GF-D8 (cell line): Measurements from ENCODE around the gene ARRDC4.

Experiments used
- DNase-seq: peaks from one replicate; lab custom pipeline; 2025; lab: John Stamatoyannopoulos, UW

Gene ARRDC4

DNA sequence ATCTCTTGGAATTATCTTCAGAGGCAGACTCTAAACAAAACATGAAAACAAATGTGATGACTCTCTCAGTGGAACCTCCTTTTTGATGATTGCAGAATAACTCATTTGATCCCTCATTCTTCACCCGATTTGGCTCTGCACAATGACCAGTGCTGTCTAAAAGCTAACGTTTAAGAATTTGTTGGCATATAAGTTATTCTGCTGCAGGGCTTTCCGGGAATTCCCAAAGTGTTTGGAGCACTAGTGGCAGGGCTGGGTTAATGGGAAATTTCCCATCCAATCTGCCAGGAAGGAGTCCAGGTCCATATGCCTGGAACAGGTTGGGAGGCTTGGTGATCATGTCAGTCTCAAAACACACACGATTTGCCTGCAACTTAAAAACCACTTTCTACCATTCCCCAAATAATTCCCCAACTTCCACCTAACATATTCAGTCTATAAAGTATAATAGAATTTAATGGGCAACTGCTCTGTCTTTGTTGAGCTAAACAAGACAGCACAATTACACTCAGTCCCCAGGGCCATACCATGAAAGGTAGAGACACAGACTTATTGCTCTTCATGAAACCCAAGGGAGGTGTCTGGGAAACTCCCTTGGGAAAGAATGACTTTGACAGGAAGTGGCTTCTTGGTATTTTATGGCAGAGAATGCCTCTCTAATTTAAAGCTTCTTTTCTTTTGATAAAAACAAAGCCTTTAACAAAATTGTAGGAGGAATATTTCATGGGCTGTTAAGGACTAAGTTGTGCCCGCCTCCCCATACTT lies 38.0 kb downstream of the ARRDC4 start:
- DNase-seq: no peak

DNA sequence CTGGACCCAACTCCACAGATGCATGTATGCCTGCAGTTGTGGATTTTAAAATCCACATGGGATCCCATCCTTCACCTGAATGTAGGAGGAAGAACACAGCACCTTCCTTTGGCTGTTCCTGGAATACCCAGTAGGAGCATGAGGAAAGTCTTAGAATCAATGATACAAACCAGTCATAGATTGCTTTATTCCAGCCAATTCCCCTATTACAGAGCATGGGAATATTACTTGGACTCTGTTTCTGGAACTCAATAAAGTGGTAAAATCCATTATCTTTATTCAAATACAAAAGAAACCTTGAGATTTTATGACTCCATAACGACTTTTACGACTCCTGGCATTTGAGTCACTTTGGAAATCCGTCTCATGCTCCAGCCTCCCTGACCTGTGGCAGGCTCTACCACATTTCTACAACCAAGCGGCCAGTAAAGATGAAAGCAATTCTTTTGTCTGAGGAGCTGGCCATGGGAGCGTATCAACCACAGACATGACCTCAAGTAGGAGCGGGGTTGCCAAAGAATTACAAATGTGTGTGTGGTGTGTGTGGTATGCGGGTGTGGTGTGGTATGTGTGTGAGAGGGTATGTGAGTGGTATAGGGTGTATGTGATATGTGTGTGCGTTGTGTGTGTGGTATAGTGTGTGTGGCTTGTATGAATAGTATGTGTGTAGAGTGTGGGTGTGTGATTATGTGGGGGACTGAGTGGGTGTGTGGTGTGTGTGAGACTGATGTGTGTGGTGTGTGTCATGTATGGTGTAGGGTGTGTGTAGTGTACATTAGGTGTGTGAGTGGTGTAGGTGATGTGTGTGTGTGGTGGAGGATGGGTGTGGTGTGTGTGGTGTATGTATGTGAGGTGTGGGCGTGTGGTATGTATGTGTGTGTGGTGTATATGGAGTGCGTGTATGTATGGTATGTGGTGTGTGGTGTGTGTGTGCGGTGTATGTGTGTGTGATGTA lies 40.0 kb downstream of the ARRDC4 start:
- DNase-seq: no peak

DNA sequence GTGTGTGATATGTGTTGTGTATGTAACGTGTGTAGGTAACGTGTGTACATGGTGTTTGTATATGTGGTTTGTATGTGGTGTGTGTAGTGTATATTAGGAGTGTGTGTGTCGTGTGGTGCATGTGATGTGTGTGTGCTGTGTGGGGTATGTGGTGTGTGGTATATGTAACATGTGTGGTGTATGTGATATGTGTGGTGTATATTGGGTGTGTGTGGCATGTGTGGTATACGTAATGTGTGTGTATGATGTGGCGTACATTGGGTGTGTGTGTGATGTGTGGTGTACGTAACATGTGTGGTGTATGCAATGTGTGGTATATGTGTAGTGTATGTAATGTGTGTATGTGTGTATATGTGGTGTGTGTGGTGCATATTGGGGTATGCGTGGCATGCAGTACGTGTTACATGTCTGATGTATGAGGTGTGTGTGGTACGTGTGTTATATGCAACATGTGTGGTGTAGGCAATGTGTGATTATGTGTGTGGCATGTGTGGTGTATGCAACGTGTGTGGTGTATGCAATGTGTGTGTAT lies 41.2 kb downstream of the ARRDC4 start:
- no peak for DNase-seq

DNA sequence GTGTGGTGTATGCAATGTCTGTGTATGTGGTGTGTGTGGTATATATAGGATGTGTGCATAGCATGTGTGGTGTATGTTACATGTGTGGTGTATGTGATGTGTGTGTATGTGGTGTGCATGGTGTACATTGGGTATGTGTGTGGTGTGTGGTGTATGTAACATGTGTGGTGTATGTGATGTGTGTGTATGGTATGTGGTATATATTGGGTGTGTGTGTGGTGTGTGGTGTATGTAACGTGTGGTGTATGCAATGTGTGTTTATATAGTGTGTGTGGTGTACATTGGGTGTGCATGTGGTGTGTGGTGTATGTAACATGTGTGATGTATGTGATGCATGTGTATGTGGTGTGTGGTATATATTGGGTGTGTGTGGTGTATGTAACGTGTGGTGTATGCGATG lies 41.9 kb downstream of the ARRDC4 start:
- DNase-seq: no peak

DNA sequence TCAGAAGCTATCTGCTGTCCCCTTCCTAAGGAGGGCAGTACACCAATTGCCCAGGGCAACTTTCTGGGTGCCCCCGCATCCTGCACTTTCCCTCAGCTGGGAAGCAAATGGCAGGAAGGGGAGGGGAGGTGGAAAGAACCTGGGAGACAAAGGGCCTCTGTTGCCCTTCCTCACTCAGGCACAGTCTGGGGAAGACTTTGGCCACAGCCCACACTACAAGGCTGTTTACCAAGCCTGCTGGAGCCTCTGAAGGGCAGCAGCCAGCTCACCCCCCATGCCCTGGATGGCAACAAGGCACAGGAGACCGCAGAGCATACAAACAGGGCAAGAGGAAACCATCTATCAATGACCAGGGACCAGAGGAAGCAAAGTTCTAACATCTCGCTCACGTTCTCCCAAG lies 42.4 kb downstream of the ARRDC4 start:
- no peak for DNase-seq

DNA sequence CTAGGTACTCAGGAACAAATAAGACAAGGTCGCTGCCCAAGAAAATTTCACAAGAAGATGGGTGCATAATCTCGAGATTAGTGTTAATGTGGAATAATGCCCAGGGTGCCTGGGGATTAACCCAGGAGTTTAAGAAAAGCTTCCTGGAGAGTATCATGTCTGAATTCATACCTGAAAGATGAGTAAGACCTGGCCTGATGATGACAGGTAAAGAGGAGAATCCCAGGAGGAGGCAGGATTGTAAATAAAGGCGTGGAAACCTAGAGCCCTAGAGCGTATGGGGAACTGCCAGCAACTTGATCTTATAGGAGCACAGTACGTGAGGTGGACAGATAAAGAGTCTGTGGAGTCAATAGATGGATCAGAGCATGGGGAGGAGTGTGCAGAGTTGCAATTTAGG lies 43.0 kb downstream of the ARRDC4 start:
- no peak for DNase-seq

DNA sequence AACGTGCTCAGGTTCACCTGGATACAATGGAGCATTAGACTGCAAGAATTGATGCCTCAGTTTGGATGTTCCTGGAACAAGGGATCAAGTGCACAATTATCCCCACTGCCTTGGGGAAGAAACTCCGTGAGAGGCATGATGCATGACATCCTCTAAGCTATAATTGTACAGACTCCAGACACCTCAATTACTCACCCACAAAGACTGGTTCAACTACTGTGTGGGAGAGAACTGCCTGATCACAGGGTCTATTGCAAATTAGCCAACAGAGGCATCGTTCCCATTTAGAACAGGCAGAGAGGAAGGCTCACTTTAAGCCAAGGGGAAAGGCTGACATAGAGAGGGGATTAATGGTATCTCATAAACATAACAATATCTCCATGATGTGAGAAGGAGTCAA lies 43.5 kb downstream of the ARRDC4 start:
- DNase-seq: no peak

DNA sequence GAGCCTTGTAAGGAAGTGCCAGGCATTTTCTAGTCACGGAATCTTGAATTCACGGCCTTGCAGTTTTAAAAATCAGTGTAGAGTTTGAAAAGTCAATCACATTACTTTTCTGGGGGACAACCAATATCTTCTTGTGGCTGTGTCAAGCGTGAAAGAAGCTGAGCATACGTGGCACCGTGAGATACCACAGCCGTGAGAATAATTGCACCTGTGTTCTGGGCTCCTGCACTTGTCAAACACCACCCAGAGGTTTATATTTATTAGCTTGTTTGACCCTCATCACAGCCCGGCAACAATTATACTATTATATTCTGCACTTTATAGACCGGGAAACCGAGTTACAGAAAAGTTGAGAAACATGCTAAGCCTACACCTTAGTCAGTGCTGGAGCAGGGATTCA lies 45.2 kb downstream of the ARRDC4 start:
- DNase-seq: no peak

DNA sequence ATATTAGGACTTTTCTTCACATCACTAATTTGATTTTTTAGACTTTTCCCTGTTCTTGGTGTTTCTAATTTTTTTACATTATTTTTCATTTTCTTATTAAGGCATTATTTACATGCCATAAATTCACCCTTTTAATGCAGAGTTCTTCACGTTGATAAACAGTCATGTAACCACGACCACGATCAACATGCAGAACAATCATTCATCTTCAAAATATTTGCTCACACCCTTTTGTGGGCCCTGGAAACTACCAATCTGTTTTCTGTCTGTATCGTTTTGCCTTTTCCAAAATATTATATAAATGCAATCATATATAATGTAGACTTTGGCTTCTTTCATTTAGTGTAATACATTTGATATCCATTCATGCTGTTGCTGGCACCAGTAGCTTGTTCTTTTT lies 48.7 kb downstream of the ARRDC4 start:
- DNase-seq: no peak

DNA sequence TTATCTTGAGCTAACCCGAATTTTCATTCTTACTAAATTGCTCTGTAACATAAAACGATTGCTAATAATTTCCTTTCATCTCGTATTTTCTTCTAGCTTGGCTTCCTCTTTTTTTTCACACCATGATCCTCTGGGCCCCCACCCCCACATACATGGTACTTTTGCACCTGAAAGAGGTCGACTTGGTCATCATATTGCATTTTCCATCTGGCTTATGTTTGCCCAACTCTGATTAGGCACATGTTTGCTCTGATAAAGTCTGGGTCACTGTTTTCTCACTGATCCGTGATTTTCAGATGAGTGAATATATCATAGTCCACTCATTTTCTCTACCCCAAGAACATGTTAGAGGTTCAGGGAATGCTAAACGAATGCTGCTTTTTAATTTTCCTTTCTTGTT lies 49.5 kb downstream of the ARRDC4 start:
- no peak for DNase-seq

DNA sequence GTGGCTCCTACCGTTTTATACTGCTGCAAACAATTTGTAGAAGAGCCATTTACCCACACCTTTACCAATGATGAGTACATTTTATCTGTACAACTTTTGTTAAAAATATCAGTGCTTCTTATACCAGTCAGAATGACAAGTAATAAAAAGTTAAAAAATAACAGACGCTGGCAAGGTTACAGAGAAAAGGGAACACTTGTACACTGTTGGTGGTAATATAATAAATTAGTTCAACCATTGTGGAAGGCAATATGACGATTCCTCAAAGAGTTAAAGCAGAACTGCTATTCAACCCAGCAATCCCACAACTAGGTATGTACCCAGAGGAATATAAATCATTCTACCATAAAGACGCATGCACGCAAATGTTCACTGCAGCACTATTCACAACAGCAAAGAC lies 51.9 kb downstream of the ARRDC4 start:
- no peak for DNase-seq

DNA sequence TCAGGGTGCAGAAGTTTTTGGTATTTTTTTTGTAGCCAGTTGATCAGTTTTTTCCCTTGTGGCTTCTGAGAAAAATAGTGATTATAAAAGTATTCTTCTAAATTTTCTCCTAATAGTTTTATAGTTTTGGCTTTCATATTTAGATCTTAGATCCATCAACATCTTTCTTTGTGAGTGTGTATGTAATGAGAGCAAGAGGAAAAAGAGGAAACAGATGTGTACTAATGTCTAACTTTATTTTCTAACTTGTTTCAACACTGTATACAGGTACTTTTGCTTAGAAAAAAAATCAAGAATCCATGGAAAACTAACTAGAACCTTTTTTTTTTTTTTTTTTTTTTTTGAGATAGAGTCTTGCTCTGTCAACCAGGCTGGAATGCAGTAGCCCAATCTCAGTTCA lies 53.1 kb downstream of the ARRDC4 start:
- no peak for DNase-seq

DNA sequence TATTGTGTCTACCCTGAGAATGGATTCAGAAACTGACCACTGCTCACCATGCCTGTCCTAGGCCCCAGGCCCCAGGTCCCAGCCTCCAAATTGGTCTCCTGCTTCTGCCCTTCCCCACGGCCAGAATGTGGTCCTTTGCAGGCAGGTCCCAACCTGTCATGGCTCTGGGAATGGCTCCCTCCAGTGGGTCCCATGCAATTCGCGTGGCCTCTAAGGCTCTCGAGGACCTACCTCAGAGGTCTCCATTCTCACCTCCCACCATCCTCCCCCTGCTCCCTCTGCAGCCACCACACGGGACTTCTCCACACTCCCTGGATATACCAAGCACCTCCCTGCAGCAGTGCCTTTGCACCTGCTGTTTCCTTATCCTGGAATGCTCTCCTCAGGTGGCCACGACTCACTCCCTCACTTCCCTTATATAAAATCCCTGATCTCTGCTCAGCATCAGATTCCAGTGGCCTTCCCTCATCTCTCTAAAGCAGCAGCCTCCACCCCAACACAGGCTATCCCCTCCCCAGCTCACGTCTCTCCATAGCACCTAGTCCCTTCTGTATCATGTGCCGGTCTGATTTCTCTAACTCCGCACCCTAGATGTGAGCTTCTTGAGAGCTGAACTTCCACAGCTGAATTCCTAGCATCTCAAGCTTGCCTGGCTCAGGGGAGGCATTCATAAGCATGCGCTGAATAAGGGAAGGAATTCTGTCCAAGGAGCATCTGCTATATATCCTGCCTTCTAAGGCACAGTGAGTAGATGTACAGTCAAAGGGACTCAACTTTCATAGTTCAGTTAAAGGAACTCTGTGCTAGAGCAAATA lies 56.9 kb downstream of the ARRDC4 start:
- no peak for DNase-seq

DNA sequence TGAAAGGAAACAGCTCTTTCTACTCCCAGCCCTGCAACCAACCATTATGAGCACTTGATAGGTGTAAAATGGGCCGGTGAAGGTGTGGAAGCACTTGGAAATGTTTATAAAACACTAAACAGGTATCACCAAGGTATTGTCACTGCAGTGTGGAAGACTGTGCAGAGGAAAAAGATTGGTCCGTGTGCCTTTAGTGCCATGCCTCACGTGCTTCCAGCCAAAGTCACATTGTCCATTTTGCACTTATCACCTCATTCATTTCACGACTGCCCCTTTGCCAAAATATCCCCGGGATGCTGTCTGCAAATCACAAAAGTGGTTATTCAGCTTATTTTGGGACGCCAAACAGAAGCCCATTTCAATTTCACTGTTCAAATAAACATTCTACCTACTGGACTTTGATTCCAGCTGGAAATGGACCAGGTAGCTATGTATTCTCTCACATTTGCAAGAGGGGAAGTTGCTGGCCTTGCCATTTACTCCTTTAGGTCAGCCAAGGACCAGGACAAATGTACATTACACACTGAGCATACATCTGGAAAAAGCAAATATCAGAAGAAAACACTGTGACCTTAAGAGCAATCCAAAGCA lies 58.4 kb downstream of the ARRDC4 start:
- DNase-seq: no peak
